GM13976 (cell line): ENCODE results near the gene NRDC.

Experiments
- DNase-seq: peaks from one replicate; pipeline ENCODE4 v3.0.0; 2012; ENCODE audit warnings: low spot score
- in situ Hi-C: fragments of 300-500 bp; cut with MboI; formaldehyde crosslinking; loops from one replicate; pipeline ENCODE4 v1.12.0; 2022; ENCODE audit warnings: low sequenced_read_pairs, mixed read lengths, inconsistent platforms; ENCODE audit not compliant: unreplicated experiment
- TF ChIP-seq, protein P1 (sequence below): IDR thresholded peaks from 2 replicates; pipeline ENCODE4 v1.5.1; 2012; ENCODE audit warnings: borderline replicate concordance, mild to moderate bottlenecking; ENCODE audit not compliant: insufficient read depth; ENCODE audit errors: extremely low read depth, missing control alignments, control extremely low read depth

Gene NRDC

DNA sequence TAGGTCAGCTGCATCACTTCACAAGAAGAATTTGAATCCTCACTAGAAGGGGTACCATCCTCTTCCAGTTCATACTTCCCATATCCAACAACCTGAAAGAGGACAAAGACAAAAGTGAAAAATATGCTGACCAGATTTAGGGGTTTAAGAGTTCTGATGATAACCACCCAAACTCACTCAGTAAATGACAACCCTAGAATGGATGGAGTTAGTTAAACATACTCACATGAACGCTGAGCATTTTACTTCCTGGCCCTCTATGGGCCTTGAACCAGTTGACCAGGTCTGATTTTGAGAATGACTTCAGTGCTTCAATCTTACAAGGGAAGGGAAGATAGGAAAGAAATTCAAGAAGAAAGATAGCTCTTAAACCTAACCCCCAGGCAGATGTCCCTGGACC lies 89.2 kb downstream of the NRDC start:
- in situ Hi-C loops = no loop called here
- TF ChIP-seq, protein P1, sequence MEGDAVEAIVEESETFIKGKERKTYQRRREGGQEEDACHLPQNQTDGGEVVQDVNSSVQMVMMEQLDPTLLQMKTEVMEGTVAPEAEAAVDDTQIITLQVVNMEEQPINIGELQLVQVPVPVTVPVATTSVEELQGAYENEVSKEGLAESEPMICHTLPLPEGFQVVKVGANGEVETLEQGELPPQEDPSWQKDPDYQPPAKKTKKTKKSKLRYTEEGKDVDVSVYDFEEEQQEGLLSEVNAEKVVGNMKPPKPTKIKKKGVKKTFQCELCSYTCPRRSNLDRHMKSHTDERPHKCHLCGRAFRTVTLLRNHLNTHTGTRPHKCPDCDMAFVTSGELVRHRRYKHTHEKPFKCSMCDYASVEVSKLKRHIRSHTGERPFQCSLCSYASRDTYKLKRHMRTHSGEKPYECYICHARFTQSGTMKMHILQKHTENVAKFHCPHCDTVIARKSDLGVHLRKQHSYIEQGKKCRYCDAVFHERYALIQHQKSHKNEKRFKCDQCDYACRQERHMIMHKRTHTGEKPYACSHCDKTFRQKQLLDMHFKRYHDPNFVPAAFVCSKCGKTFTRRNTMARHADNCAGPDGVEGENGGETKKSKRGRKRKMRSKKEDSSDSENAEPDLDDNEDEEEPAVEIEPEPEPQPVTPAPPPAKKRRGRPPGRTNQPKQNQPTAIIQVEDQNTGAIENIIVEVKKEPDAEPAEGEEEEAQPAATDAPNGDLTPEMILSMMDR = no peak
- no peak for DNase-seq

DNA sequence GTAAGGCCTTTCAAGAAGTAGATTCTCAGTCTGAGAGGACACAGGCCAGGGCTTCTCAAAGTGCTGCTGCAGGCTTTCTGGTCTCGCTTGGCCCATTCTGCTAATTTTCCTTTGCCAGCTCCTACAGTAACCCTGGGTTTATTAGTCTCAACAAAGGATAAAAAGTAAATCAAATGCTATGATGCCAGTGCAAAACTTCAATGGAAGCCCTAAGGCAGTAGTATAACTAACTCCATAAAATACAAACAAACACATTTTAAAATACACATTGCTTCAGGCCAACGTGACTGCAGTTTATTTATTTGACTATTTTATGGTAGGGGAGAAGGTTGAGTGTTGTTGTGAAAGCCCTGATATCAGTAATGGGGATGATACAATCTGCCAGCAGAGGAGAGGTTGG lies 89.6 kb downstream of the NRDC start:
- no peak for DNase-seq
- TF ChIP-seq, protein P1 = no peak
- in situ Hi-C loops = no loop called here

GRCh38 chr1:51784997-51785421 lies 93.5 kb downstream of the NRDC start:
- DNase-seq = no peak
- in situ Hi-C loops = no loop called here
- TF ChIP-seq, protein P1 = no peak

GRCh38 chr1:51780927-51781326 lies 97.6 kb downstream of the NRDC start:
- no peak for DNase-seq
- TF ChIP-seq, protein P1 = no peak
- in situ Hi-C loops = no loop called here

- peak; percentile 29 for DNase-seq
- in situ Hi-C loops = no loop called here
- TF ChIP-seq, protein P1 = no peak
Measured at GRCh38 chr1:51776408-51776807, 102.1 kb downstream of the NRDC start.

DNA sequence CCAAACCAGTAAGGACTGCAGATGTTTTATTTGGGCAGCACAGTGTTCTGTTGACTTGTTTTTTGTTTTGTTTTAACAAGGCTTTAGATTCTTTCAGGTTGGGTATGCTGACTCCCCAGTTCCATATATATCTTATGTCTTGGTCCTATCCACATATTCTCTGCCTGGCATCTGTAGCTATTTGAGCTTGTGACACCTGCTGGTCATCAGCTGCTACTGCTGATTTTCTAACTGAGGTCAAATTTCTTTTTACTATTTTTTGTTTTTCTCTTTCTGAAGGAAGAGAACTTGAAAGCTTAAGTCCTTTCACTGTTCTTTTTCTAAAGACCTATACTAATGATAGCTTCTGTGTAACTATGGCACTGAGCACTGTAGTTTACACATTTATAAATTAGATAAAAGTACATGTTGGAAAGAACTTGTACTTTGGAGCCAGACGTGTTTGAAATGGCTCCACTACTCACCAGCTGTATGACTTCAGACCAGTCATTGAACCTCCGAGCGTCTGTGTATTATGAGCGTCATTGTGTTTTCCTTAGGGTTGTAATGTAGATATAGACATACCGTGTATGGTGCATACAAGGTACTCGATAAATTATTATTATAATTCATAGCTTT lies 109.4 kb downstream of the NRDC start:
- peak; percentile 63 for DNase-seq
- TF ChIP-seq, protein P1 = no peak
- in situ Hi-C loops = no loop called here
